Tibial nerve (tissue), 3 donors: ENCODE measurements around the gene TAOK1.

ENCODE experiments used
- CTCF ChIP-seq, 5 experiments: fragments of 200-600 bp in 3 of 5; fragments of 450-650 bp in 2 of 5; sonication (generic) in 3 of 5; IDR thresholded peaks; one replicate each; pipeline ENCODE4 v1.5.1; 2016 to 2019; ENCODE audit warnings: antibody characterized with exemption in 5 of 5, mild to moderate bottlenecking in 3 of 5, moderate library complexity in 2 of 5
- POLR2A ChIP-seq, 2 donors: fragments of 450-650 bp; IDR thresholded peaks; one replicate each; pipeline ENCODE4 v1.6.1; 2017; ENCODE audit warnings: antibody characterized with exemption in 2 of 2, mild to moderate bottlenecking in 2 of 2, moderate library complexity in 2 of 2

- TF ChIP-seq CTCF (IDR thresholded peaks at IDR 0.05) = no peak
- TF ChIP-seq POLR2A (IDR thresholded peaks at IDR 0.05) = no peak
Measured at GRCh38 chr17:29571486-29571882, 181.3 kb downstream of the TAOK1 start.
